ENCODE measurements around the gene RBBP8NL. TPM values are rescaled to one million over a fixed set of nuclear protein-coding genes. Genes with fewer than 3 reads are reported as not detected.

RBBP8NL gene
- total and polyA plus RNA-seq, 4 donors, result under 0.01 to 0.14 TPM; not detected in 2

- Histone ChIP-seq H3K9ac (ENCODE audit: low read depth in 1 of 2, low read length in 2 of 2) (no peak overlapping the region), H3K4me1 (ENCODE audit: control insufficient read depth in 4 of 4, insufficient read depth in 4 of 4, low read length in 3 of 4) (peaks cover 0 to 5% (median 3%) of the 10 kb centered on the region in 4 donors), H3K27ac (ENCODE audit: low read depth in 1 of 2, low read length in 2 of 2) (no peak overlapping the region), H3K36me3 (ENCODE audit: control insufficient read depth in 4 of 4, insufficient read depth in 3 of 4, low read depth in 1 of 4, low read length in 3 of 4) (no peaks in the 10 kb centered on the region), H3K27me3 (ENCODE audit: control insufficient read depth in 4 of 4, insufficient read depth in 4 of 4, low read length in 3 of 4) (peaks cover 0 to 4% (median 2%) of the 10 kb centered on the region in 4 donors), H3K9me3 (ENCODE audit: control insufficient read depth in 4 of 4, low read length in 3 of 4) (no peaks in the 10 kb centered on the region), H3K4me3 (ENCODE audit: low read depth in 1 of 3, low read length in 3 of 3) (no peak overlapping the region)
- TF ChIP-seq NR2F2 (IDR thresholded peaks at IDR 0.05), result no peak
- TF ChIP-seq FOXA2 (IDR thresholded peaks at IDR 0.05), result no peak
- TF ChIP-seq YY1 (IDR thresholded peaks at IDR 0.05), result no peak
- TF ChIP-seq FOXA1 (IDR thresholded peaks at IDR 0.05), result no peak
- TF ChIP-seq EGR1 (IDR thresholded peaks at IDR 0.05; ENCODE audit: low read depth in 2 of 2), result no peak
- 56% methylated on average over 30 of the region's 30 CpGs for WGBS
- no peak for DNase-seq (ENCODE audit: low spot score)
Measured at GRCh38 chr20:62454904-62455636, 27.7 kb upstream of the RBBP8NL start.

- Histone ChIP-seq H3K27me3 (ENCODE audit: control insufficient read depth in 4 of 4, insufficient read depth in 4 of 4, low read length in 3 of 4) (peaks cover 0 to 4% (median 0%) of the 10 kb centered on the region in 4 donors), H3K27ac (ENCODE audit: low read depth in 1 of 2, low read length in 2 of 2) (no peak overlapping the region), H3K9me3 (ENCODE audit: control insufficient read depth in 4 of 4, low read length in 3 of 4) (no peaks in the 10 kb centered on the region), H3K9ac (ENCODE audit: low read depth in 1 of 2, low read length in 2 of 2) (no peak overlapping the region), H3K4me1 (ENCODE audit: control insufficient read depth in 4 of 4, insufficient read depth in 4 of 4, low read length in 3 of 4) (peaks cover 1 to 9% (median 5%) of the 10 kb centered on the region in 4 donors), H3K36me3 (ENCODE audit: control insufficient read depth in 4 of 4, insufficient read depth in 3 of 4, low read depth in 1 of 4, low read length in 3 of 4) (no peaks in the 10 kb centered on the region), H3K4me3 (ENCODE audit: low read depth in 1 of 3, low read length in 3 of 3) (no peak overlapping the region)
- WGBS, result 81% methylated on average over 17 of the region's 17 CpGs
- DNase-seq (ENCODE audit: low spot score), result no peak
- TF ChIP-seq CTCF (IDR thresholded peaks at IDR 0.05; ENCODE audit: low read depth, low read length, missing input control), result no peak
- no peak for TF ChIP-seq FOXA1 (IDR thresholded peaks at IDR 0.05)
- TF ChIP-seq HNF4A (conservative IDR thresholded peaks at IDR 0.05), result no peak
- no peak for TF ChIP-seq FOXA2 (IDR thresholded peaks at IDR 0.05)
- no peak for TF ChIP-seq REST (IDR thresholded peaks at IDR 0.05)
Measured at GRCh38 chr20:62453186-62453808, 26.0 kb upstream of the RBBP8NL start.

- 69% methylated on average over 18 of the region's 18 CpGs for WGBS
- Histone ChIP-seq H3K9ac (ENCODE audit: low read depth in 1 of 2, low read length in 2 of 2) (no peak overlapping the region), H3K27me3 (ENCODE audit: control insufficient read depth in 4 of 4, insufficient read depth in 4 of 4, low read length in 3 of 4) (peaks cover 0 to 4% (median 0%) of the 10 kb centered on the region in 4 donors), H3K27ac (ENCODE audit: low read depth in 1 of 2, low read length in 2 of 2) (no peak overlapping the region), H3K4me3 (ENCODE audit: low read depth in 1 of 3, low read length in 3 of 3) (no peak overlapping the region), H3K4me1 (ENCODE audit: control insufficient read depth in 4 of 4, insufficient read depth in 4 of 4, low read length in 3 of 4) (peaks cover 1 to 9% (median 5%) of the 10 kb centered on the region in 4 donors), H3K36me3 (ENCODE audit: control insufficient read depth in 4 of 4, insufficient read depth in 3 of 4, low read depth in 1 of 4, low read length in 3 of 4) (no peaks in the 10 kb centered on the region), H3K9me3 (ENCODE audit: control insufficient read depth in 4 of 4, low read length in 3 of 4) (no peaks in the 10 kb centered on the region)
- no peak for DNase-seq (ENCODE audit: low spot score)
- TF ChIP-seq CTCF (IDR thresholded peaks at IDR 0.05; ENCODE audit: low read depth, low read length, missing input control) (no peak), SP1 (IDR thresholded peaks at IDR 0.05) (no peak), RXRA (IDR thresholded peaks at IDR 0.05) (no peak), YY1 (IDR thresholded peaks at IDR 0.05) (no peak), NR2F2 (IDR thresholded peaks at IDR 0.05) (no peak), FOXA2 (IDR thresholded peaks at IDR 0.05) (no peak), HNF4A (conservative IDR thresholded peaks at IDR 0.05) (no peak), RAD21 (IDR thresholded peaks at IDR 0.05) (no peak), REST (IDR thresholded peaks at IDR 0.05) (no peak), GABPA (IDR thresholded peaks at IDR 0.05 in 1 of 2, conservative IDR thresholded peaks at IDR 0.05 in 1 of 2) (no peak), FOXA1 (IDR thresholded peaks at IDR 0.05) (no peak)
Measured at GRCh38 chr20:62452475-62453095, 25.2 kb upstream of the RBBP8NL start.
